HG02840 (cell line): ENCODE measurements around the gene SEZ6.

Experiments
- ATAC-seq: cut with Tn5 transposase; IDR thresholded peaks from one replicate; pipeline ENCODE4 v1.9.1; 2021; ENCODE audit warnings: mild to moderate bottlenecking, moderate library complexity, moderate number of reproducible peaks; ENCODE audit not compliant: unreplicated experiment, low FRiP score

SEZ6 gene

DNA sequence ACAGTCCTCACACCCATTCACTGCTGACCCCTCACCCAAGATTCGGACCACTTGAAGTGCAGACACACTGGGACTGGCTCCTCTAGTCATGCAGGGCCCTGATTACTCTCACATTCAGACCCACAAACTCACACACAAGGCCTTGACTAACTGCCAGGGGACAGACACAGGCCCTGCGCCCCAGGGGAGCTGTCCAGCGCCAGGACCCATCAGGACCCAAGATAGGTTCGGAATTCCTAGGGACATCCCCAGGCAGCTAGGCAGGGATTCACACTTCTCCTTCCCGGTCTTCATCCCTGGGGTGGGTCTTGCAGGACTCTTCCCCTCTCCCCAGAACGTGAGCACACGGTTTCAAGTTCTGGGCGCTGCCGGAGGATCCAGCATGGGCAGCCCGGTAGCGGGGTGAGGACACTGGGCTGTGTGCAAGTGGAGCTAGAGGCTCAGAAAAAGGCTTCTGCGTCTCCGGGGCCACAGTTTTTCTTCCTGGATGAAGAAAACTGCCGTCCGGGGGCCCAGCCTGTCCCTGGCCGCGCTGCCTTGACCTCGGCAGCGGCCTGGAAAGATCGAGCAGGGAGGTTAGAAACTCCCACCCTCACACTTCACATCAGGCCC, 1.6 kb downstream of the SEZ6 start:
- no peak for ATAC-seq

DNA sequence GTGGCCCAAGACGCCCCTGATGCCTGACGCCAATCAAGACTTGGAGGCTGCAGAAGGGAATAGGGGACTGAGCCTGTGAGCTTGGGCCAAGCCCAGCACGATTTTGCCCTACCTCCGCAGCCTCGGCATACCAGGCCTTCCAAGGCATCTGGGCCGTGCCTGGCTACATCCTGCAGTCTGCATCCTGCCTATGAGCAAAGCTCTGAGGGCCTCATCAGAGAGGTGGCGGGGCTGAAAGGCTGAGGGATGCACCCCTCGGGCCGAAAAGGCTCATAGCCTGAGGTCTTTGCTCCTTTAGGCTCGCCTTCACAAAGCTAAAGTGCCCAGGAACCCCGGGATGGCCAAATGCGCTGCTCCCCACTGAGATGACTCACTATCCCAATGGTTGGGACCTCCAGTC, 2.5 kb downstream of the SEZ6 start:
- ATAC-seq = no peak

DNA sequence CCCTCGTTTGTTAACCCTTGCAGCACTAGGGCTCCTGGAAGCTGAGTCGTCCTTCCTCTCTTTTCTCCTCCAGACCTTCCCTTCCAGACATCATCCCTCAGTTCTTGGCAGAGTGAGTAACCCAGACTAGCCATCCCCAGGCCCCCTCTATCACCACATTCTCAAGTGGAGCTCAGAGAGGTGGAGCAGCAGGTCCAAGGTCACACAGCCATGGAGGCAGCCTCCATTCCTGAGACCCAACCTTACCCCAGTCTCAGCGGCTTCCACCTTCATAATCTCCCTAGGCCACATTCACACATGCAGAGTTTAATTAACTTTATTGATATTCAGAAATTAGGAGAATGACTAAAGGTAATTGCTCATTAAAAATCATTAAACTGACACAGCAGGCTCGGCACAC, 3.0 kb downstream of the SEZ6 start:
- ATAC-seq = no peak

DNA sequence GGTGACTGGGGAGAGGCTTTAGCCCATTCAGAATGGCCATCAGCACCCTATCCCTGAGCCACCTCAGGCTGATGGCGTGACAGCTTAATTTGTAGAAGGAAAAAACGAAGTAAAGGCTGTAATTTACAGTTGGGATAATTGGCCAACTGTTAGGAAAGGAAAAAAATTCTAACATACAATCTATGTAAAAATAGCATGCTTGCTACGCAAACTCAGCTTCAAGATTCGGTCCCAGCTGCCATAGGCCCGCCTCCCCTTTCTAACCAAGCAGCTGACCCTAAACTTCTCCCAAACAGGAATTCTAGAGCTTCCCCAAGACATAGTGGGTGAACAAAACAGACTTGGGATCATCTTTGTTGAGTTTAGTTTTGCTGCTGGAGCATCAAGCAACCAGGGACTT, 4.9 kb downstream of the SEZ6 start:
- ATAC-seq = no peak

DNA sequence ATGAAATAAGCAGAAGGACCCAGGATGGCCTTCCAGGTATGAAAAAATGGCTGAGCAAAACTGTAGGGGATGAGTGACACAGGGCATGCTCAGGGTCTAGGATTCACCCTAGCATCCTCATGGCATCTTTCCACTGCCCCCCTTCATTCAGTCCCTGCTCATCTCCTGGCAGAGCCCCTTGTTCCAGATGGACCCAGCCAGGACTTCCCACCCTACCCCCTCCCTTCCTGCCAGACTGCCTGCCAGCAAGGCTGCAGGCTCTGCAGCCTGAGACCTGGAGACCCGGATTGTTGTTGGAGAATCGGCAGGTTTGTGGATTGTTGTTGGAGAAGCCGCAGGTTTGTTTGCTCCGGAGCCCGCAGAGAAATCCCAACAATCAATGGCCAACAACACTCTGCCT, 6.6 kb downstream of the SEZ6 start:
- no peak for ATAC-seq

DNA sequence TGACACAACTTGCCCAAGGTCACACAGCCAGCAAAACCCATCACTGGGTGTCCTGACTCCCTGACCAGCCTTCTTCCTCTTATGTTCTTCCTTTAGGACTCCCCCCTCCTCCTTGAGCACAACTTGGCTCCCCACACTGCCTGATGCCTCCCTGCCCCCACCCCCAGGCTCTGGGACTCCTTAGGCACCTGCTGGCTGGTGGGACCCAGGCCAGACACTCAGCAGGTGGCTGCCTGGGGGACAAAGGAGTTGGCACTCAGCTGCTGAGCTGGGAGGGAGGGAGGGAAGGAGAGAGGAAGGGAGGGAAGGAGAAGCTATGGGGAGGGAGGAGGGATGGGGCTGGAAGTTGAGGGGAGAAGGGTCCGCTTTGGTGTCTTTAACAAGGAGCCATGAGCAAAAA, 8.0 kb downstream of the SEZ6 start:
- no peak for ATAC-seq

DNA sequence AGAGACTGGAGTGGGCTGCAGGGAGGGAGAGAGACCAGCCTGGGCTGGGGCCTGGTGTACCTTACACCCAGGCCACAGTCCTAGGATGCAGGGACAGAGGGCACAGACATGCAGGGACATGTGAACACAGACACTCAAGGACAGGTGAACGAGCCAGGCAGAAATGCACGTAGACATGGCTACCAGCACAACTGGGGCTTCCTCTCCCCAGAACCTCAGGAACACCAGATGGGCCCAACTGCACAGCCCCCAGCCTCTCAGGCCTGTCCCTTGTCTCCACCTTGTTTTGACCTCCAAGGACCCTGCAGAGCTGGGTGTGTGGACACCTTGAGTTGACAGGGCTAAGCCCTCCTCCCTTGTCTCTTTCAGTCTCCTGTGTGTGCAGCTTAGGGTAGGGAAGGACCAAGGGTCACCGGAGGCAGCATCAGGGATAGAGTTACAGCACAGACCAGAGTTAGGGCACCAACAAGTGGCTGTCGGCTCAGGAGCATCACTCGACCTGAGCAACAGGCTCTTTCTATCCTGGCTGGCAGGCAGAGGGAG, 9.2 kb downstream of the SEZ6 start:
- no peak for ATAC-seq

DNA sequence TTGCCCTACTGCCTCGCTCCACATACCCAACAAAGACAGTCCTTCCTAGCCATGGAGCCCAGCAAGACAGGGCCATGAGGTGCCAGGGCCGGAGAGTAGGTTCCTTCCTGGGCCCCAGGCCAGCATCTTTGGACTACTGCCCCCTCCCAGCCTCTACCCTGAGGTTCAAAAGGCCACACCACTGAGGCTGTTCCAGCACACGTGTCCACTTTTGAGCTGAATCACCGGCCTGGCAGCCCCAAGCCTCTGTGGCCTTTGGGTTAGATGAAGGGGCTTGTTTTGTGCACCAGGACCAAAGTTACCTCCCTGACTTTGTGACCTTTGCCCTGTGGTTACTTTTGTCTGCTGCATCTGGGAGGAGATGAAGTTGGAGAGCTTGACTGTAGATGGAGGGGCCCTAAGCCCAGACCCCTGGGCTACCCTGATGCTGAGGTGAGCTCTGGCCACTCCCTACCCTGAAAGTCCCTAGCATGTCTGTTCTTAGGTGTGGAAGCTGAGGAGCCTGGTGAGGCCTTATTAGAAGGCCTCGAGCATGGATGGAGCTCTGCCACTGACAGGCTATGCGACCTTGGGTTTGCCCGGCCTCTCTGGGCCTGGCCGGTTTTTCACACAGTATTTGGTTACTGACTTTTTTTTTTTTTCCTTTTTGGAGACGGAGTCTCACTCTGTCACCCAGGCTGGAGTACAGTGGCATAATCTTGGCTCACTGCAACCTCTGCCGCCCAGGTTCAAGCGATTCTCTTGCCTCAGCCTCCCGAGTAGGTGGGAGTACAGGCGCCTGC, 12.0 kb downstream of the SEZ6 start:
- no peak for ATAC-seq

- no peak for ATAC-seq
These were observed 12.9 kb downstream of the SEZ6 start for GRCh38 chr17:28992625-28993600.

DNA sequence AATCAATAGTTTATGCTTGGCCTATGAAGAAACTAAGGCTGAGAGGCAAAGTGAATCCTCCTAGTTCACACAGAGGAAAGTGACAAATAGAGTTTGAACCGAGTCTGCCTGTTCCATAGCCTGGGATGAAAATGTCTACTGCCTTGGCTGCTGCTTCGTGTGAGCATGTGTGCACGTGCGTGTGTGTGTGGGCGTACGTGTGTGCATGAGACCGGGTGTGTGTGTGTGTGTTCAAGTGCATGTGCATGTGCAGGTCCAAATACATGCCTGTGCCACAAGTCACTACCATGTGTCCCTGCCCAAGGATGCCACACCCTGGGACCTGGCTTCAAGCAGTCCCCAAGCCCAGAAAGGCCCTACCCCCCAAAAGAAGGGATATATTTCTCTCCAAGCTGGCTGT, 13.6 kb downstream of the SEZ6 start:
- ATAC-seq = no peak

DNA sequence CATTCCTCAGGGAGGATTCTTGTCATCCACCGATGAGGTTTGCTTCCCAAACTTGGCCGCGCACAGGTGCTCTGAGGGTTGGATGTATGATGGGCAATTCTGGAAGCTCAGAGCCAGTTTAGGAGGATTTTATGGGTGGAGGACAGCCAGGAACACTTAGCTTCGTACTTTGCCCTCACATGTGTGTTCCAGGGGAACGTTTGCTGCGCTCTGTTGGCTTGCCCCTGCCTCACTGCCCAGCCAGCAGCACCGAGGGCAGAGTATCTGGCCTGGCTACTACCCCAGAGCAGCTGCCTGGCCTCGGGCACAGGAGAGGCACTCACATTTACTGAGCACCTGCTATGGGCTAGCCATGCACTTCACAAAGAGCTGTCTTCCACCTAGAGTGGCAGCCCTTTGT, 14.1 kb downstream of the SEZ6 start:
- ATAC-seq = no peak

DNA sequence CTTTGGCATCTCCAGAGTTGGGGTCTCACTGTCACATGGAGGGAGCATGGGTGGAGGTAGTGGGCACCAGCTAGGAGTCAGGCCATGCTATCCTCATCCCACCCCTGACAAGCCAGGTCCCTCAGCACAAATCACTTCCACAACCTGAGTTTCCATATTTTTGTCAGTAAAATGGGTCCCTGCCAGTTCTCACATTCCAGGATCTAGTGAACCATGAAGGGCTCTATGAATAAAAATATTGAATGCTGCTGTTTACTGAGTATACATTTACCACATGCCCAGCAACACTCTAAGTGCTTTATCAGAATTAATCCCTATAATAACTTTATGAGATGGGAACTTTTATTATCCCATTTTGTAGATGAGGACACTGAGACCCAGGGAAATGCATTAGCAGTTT, 16.8 kb downstream of the SEZ6 start:
- no peak for ATAC-seq

DNA sequence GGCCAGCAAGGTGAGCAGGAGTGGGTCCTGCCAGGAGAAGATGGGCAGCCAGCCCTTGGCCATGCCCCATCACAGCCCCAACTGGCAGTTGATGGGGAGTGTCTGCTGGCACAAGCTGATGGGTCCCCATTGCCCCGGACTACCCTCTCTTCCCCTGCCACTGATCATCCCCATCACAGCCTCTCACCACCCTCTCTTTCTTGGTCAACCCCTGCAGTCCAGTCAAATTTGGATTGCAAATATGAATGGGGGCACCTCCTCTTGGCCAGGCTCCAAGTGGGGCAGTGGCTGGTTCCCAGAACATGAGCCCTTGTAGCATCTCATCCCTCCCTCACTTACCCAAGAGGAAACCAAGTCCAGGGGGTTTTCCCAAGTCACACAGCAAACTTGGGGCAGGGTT, 17.4 kb downstream of the SEZ6 start:
- no peak for ATAC-seq

GRCh38 chr17:28986714-28987655, 18.8 kb downstream of the SEZ6 start:
- no peak for ATAC-seq

- no peak for ATAC-seq
These were observed 19.7 kb downstream of the SEZ6 start for GRCh38 chr17:28985950-28986713.

DNA sequence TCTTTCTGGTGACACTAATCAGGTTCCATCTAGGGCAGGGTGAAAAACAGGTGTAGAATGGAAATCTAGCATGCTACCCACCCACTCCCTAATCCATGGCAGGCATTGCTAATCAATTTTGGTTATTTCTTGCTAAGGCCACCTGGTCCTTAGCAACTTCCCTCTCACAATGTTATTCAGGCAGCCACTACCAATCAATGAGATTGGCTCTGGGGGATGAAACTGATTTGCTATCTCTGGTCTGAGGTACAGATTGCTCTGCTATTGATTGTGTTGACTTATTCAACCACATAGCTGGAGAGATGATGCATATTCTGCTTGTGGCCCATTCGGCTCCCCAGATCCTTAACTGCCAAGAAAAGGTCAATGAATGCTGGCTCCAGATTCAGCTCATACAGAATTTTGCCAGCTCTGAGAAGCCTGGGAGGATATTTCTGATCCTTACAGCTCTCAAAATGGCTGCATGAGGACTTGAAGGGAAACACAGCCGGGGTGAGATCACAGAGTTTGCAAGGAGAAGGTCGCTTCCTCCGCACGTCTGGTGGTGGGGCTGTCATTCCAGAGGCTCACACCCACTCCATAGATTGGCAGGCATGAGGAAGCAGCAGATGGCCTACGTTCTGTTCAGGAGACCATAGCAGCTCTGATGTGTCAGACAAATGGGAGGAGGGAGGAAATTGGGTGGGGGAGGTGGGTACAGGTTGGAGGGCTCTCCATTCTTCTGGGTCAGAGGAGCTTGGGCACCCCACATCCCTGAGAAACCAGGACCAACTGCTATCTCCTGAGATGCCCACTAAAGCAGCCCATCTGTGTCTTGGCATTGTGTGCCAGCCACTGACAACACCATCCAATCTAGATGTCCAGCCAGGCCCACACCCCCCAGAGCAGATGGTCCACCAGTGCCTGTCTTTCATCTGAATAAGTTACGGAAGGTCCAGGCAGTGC, 22.3 kb downstream of the SEZ6 start:
- ATAC-seq = no peak

GRCh38 chr17:28982131-28982793, 23.6 kb downstream of the SEZ6 start:
- ATAC-seq = no peak
